ENCODE measurements around the gene NSUN6.
A peak's percentile ranks its signal among the peaks of the same experiment; 100 is the strongest.

DNA sequence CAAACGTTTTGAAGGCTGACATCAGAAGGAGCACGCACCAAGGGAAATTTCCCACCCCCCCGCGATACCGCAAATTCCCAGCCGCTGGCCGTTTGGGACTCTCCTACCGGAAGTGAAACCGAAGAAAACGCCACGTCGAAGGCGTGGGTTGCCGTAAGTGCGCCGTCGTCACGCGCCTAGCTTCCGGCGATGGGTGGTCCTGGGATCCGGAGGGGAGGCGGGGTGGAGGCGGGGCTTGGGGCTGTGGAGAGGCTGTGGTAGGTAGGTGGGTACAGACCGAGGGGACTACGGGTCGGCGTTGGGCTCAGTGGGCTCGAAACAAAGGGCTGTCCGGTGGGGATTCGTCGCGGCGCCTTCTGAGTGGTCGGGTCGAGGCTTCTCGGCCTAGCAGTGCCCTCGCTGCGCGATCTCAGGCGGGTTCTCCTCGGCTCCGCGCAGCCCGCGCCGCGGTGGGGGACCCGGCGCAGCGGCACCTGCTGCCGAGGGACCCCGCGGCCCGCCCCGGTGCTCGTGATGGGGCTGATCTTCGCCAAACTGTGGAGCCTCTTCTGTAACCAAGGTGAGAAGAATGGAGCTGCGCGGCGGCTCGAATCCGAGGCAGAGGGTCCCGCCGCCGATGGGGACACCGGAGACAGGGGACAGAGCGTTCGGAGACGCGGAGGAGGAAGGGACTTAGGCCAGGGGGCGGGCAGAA is 7.9 kb upstream of the NSUN6 start, which contains the start of gene ARL5B:
- TF ChIP-seq, protein P1, sequence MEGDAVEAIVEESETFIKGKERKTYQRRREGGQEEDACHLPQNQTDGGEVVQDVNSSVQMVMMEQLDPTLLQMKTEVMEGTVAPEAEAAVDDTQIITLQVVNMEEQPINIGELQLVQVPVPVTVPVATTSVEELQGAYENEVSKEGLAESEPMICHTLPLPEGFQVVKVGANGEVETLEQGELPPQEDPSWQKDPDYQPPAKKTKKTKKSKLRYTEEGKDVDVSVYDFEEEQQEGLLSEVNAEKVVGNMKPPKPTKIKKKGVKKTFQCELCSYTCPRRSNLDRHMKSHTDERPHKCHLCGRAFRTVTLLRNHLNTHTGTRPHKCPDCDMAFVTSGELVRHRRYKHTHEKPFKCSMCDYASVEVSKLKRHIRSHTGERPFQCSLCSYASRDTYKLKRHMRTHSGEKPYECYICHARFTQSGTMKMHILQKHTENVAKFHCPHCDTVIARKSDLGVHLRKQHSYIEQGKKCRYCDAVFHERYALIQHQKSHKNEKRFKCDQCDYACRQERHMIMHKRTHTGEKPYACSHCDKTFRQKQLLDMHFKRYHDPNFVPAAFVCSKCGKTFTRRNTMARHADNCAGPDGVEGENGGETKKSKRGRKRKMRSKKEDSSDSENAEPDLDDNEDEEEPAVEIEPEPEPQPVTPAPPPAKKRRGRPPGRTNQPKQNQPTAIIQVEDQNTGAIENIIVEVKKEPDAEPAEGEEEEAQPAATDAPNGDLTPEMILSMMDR (IDR thresholded peaks at IDR 0.05), result no peak
- peak; percentile 16 to 68 for TF ChIP-seq POLR2A (IDR thresholded peaks at IDR 0.05)

Measured in heart left ventricle (tissue), 13 donors.